ENCODE results near the gene CHCHD3. TPM values are rescaled to one million over a fixed set of nuclear protein-coding genes. Genes with fewer than 3 reads are reported as not detected.
"Not testable (repeated sequence)": the region's sequence is repeated elsewhere in the genome, so short reads cannot be mapped to it uniquely, and the experiment has no call there.

Gene CHCHD3
- total RNA-seq, 1 donor from 2014 or later: 60.1 TPM

- no peak for DNase-seq (ENCODE audit: low read depth in 2 of 2)
Observed at GRCh38 chr7:133003052-133003910, 78.6 kb downstream of the CHCHD3 start.

GRCh38 chr7:133001727-133002126 lies 80.2 kb downstream of the CHCHD3 start:
- no peak for DNase-seq (ENCODE audit: low read depth in 2 of 2)

GRCh38 chr7:132999845-133000244 lies 82.0 kb downstream of the CHCHD3 start:
- no peak for DNase-seq (ENCODE audit: low read depth in 2 of 2)

GRCh38 chr7:132998763-132999162 lies 83.1 kb downstream of the CHCHD3 start:
- no peak for DNase-seq (ENCODE audit: low read depth in 2 of 2)

GRCh38 chr7:132997505-132997904 lies 84.4 kb downstream of the CHCHD3 start:
- DNase-seq (ENCODE audit: low read depth in 2 of 2): no peak

GRCh38 chr7:132996581-132997242 lies 85.2 kb downstream of the CHCHD3 start:
- no peak for DNase-seq (ENCODE audit: low read depth in 2 of 2)

- DNase-seq (ENCODE audit: low read depth in 2 of 2): no peak
Observed at GRCh38 chr7:132993377-132994013, 88.4 kb downstream of the CHCHD3 start.

- DNase-seq (ENCODE audit: low read depth in 2 of 2): no peak
Observed at GRCh38 chr7:132991615-132992587, 90.0 kb downstream of the CHCHD3 start.

GRCh38 chr7:132988117-132988516 lies 93.8 kb downstream of the CHCHD3 start:
- no peak for DNase-seq (ENCODE audit: low read depth in 2 of 2)

GRCh38 chr7:132980402-132980801 lies 101.5 kb downstream of the CHCHD3 start:
- DNase-seq (ENCODE audit: low read depth in 2 of 2): no peak

GRCh38 chr7:132979524-132979923 lies 102.4 kb downstream of the CHCHD3 start:
- no peak for DNase-seq (ENCODE audit: low read depth in 2 of 2)

- DNase-seq (ENCODE audit: low read depth in 2 of 2): no peak
Observed at GRCh38 chr7:132977234-132977633, 104.7 kb downstream of the CHCHD3 start.

- DNase-seq (ENCODE audit: low read depth in 2 of 2): no peak
Observed at GRCh38 chr7:132972745-132973144, 109.1 kb downstream of the CHCHD3 start.

GRCh38 chr7:132970257-132970656 lies 111.6 kb downstream of the CHCHD3 start:
- no peak for DNase-seq (ENCODE audit: low read depth in 2 of 2)

GRCh38 chr7:132969520-132969919 lies 112.4 kb downstream of the CHCHD3 start:
- no peak for DNase-seq (ENCODE audit: low read depth in 2 of 2)

- DNase-seq (ENCODE audit: low read depth in 2 of 2): not testable (repeated sequence)
Observed at GRCh38 chr7:132967470-132967848, 114.4 kb downstream of the CHCHD3 start.

- DNase-seq (ENCODE audit: low read depth in 2 of 2): no peak
Observed at GRCh38 chr7:132966754-132967469, 115.0 kb downstream of the CHCHD3 start.

GRCh38 chr7:132965951-132966350 lies 115.9 kb downstream of the CHCHD3 start:
- DNase-seq (ENCODE audit: low read depth in 2 of 2): no peak

- peak; percentile 1 to 7 for DNase-seq (ENCODE audit: low read depth in 2 of 2)
Observed at GRCh38 chr7:132964876-132965275, 117.0 kb downstream of the CHCHD3 start.

- DNase-seq (ENCODE audit: low read depth in 2 of 2): no peak
Observed at GRCh38 chr7:132959891-132960290, 122.0 kb downstream of the CHCHD3 start.

GRCh38 chr7:132956556-132956955 lies 125.3 kb downstream of the CHCHD3 start:
- DNase-seq (ENCODE audit: low read depth in 2 of 2): no peak
